ENCODE data around the gene SUCO. TPM values are rescaled to one million over a fixed set of nuclear protein-coding genes. Genes with fewer than 3 reads are reported as not detected.

SUCO gene
- total and polyA plus RNA-seq, 2 experiments from 2014 or later = 18.0 to 49.8 TPM

DNA sequence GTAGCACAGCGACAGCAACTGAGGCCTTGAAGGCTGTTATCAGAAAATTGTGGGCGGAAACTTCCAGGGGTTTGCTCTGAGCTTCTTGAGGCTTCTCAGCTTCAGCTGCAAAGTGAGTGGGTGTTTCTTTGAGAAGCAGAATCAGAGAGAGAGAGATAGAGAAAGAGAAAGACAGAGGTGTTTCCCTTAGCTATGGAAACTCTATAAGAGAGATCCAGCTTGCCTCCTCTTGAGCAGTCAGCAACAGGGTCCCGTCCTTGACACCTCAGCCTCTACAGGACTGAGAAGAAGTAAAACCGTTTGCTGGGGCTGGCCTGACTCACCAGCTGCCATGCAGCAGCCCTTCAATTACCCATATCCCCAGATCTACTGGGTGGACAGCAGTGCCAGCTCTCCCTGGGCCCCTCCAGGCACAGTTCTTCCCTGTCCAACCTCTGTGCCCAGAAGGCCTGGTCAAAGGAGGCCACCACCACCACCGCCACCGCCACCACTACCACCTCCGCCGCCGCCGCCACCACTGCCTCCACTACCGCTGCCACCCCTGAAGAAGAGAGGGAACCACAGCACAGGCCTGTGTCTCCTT lies 126.0 kb downstream of the SUCO start, which contains the start of gene FASLG:
FASLG (plus strand) TSS at position 233 of the 583 bp plus-strand sequence; CDS start at position 332, 99 bp downstream.
- H3K4me3 ChIP-seq = no peak within 1 kb of the TSS
- ATAC-seq = no peak
- TF ChIP-seq, protein P1, sequence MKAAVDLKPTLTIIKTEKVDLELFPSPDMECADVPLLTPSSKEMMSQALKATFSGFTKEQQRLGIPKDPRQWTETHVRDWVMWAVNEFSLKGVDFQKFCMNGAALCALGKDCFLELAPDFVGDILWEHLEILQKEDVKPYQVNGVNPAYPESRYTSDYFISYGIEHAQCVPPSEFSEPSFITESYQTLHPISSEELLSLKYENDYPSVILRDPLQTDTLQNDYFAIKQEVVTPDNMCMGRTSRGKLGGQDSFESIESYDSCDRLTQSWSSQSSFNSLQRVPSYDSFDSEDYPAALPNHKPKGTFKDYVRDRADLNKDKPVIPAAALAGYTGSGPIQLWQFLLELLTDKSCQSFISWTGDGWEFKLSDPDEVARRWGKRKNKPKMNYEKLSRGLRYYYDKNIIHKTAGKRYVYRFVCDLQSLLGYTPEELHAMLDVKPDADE (IDR thresholded peaks at IDR 0.05) = no peak
- TF ChIP-seq JUNB (IDR thresholded peaks at IDR 0.05; ENCODE audit: unreplicated experiment) (no peak), ZNF114 (CRISPR knock-in tag; IDR thresholded peaks at IDR 0.05) (no peak), EZH2phosphoT487 (IDR thresholded peaks at IDR 0.05; ENCODE audit: unreplicated experiment) (no peak), ZNF331 (CRISPR knock-in tag; IDR thresholded peaks at IDR 0.05; ENCODE audit: low read depth) (no peak), CREB1 (CRISPR knock-in tag; IDR thresholded peaks at IDR 0.05; ENCODE audit: low read depth) (no peak), NANOG (IDR thresholded peaks at IDR 0.05; ENCODE audit: borderline replicate concordance) (no peak)
- TF ChIP-seq, protein P2, sequence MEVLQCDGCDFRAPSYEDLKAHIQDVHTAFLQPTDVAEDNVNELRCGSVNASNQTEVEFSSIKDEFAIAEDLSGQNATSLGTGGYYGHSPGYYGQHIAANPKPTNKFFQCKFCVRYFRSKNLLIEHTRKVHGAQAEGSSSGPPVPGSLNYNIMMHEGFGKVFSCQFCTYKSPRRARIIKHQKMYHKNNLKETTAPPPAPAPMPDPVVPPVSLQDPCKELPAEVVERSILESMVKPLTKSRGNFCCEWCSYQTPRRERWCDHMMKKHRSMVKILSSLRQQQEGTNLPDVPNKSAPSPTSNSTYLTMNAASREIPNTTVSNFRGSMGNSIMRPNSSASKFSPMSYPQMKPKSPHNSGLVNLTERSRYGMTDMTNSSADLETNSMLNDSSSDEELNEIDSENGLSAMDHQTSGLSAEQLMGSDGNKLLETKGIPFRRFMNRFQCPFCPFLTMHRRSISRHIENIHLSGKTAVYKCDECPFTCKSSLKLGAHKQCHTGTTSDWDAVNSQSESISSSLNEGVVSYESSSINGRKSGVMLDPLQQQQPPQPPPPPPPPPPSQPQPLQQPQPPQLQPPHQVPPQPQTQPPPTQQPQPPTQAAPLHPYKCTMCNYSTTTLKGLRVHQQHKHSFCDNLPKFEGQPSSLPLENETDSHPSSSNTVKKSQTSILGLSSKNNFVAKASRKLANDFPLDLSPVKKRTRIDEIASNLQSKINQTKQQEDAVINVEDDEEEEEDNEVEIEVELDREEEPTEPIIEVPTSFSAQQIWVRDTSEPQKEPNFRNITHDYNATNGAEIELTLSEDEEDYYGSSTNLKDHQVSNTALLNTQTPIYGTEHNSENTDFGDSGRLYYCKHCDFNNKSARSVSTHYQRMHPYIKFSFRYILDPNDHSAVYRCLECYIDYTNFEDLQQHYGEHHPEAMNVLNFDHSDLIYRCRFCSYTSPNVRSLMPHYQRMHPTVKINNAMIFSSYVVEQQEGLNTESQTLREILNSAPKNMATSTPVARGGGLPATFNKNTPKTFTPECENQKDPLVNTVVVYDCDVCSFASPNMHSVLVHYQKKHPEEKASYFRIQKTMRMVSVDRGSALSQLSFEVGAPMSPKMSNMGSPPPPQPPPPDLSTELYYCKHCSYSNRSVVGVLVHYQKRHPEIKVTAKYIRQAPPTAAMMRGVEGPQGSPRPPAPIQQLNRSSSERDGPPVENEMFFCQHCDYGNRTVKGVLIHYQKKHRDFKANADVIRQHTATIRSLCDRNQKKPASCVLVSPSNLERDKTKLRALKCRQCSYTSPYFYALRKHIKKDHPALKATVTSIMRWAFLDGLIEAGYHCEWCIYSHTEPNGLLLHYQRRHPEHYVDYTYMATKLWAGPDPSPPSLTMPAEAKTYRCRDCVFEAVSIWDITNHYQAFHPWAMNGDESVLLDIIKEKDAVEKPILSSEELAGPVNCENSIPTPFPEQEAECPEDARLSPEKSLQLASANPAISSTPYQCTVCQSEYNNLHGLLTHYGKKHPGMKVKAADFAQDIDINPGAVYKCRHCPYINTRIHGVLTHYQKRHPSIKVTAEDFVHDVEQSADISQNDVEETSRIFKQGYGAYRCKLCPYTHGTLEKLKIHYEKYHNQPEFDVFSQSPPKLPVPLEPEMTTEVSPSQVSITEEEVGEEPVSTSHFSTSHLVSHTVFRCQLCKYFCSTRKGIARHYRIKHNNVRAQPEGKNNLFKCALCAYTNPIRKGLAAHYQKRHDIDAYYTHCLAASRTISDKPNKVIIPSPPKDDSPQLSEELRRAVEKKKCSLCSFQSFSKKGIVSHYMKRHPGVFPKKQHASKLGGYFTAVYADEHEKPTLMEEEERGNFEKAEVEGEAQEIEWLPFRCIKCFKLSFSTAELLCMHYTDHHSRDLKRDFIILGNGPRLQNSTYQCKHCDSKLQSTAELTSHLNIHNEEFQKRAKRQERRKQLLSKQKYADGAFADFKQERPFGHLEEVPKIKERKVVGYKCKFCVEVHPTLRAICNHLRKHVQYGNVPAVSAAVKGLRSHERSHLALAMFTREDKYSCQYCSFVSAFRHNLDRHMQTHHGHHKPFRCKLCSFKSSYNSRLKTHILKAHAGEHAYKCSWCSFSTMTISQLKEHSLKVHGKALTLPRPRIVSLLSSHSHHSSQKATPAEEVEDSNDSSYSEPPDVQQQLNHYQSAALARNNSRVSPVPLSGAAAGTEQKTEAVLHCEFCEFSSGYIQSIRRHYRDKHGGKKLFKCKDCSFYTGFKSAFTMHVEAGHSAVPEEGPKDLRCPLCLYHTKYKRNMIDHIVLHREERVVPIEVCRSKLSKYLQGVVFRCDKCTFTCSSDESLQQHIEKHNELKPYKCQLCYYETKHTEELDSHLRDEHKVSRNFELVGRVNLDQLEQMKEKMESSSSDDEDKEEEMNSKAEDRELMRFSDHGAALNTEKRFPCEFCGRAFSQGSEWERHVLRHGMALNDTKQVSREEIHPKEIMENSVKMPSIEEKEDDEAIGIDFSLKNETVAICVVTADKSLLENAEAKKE (CRISPR knock-in tag; IDR thresholded peaks at IDR 0.05) = no peak
- TF ChIP-seq, protein P3, sequence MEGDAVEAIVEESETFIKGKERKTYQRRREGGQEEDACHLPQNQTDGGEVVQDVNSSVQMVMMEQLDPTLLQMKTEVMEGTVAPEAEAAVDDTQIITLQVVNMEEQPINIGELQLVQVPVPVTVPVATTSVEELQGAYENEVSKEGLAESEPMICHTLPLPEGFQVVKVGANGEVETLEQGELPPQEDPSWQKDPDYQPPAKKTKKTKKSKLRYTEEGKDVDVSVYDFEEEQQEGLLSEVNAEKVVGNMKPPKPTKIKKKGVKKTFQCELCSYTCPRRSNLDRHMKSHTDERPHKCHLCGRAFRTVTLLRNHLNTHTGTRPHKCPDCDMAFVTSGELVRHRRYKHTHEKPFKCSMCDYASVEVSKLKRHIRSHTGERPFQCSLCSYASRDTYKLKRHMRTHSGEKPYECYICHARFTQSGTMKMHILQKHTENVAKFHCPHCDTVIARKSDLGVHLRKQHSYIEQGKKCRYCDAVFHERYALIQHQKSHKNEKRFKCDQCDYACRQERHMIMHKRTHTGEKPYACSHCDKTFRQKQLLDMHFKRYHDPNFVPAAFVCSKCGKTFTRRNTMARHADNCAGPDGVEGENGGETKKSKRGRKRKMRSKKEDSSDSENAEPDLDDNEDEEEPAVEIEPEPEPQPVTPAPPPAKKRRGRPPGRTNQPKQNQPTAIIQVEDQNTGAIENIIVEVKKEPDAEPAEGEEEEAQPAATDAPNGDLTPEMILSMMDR (conservative IDR thresholded peaks at IDR 0.05; ENCODE audit: low read depth in 2 of 2) = no peak
- H4K20me1 ChIP-seq (replicated peaks; ENCODE audit: insufficient read depth) = no peaks in the 10 kb centered on the region
- Mint-ChIP-seq H3K9me3 (no peaks in the 10 kb centered on the region), H3K27ac (no peak within 1 kb of the TSS), H3K36me3 (ENCODE audit: low read depth) (no peaks in the 10 kb centered on the region), H3K4me1 (no peaks in the 10 kb centered on the region; the same call in 2 of the 3 replicates), H3K4me3 (no peak within 1 kb of the TSS), H3K27me3 (ENCODE audit: insufficient read depth, low read depth, poor library complexity) (peaks cover 3% of the 10 kb centered on the region)
- DNase-seq (ENCODE audit: low spot score) = no peak
- no peaks in the 10 kb centered on the region for H3K4me1 ChIP-seq (ENCODE audit: insufficient read depth)
- peaks cover 2% of the 10 kb centered on the region; the same call in 1 of the 2 replicates for H3K9me2 ChIP-seq (ENCODE audit: insufficient read depth)
- H3K27ac ChIP-seq (ENCODE audit: low read depth) = no peak within 1 kb of the TSS
- no peaks in the 10 kb centered on the region for H3K79me2 ChIP-seq (replicated peaks; ENCODE audit: insufficient read depth)
- no peak within 1 kb of the TSS; the same call in 1 of the 2 replicates for H2AFZ ChIP-seq
- no peaks in the 10 kb centered on the region for H3K27me3 ChIP-seq (ENCODE audit: insufficient read depth)
- no peaks in the 10 kb centered on the region for H3K36me3 ChIP-seq (ENCODE audit: insufficient read depth)
- H3F3A ChIP-seq (replicated peaks; ENCODE audit: low read depth) = no peaks in the 10 kb centered on the region
- no peak within 1 kb of the TSS for H3K4me2 ChIP-seq
